ENCODE results near the gene ZNF785. TPM values are rescaled to one million over a fixed set of nuclear protein-coding genes. Genes with fewer than 3 reads are reported as not detected.

The ZNF785 gene
- total and polyA plus RNA-seq, 2 donors (not counting 3 experiments of a cell fraction or from before 2014, with no cell fraction given): 7.8 to 21.9 TPM

- Histone ChIP-seq H4K20me1 (replicated peaks; ENCODE audit: control insufficient read depth, extremely low read depth, insufficient read depth, low read length) (no peaks in the 10 kb centered on the region), H3K27me3 (ENCODE audit: control insufficient read depth in 2 of 2, insufficient read depth in 2 of 2, low read length in 2 of 2) (no peaks in the 10 kb centered on the region), H3K4me3 (replicated peaks in 1 of 3; ENCODE audit: insufficient read depth in 1 of 3, low read depth in 1 of 3, low read length in 3 of 3) (no peak overlapping the region), H2AFZ (ENCODE audit: low read depth, low read length) (no peak overlapping the region), H3K4me2 (ENCODE audit: insufficient read depth, low read length) (no peak overlapping the region), H3K4me1 (ENCODE audit: control insufficient read depth, extremely low read depth, insufficient read depth, low read length) (peaks cover 11% of the 10 kb centered on the region), H3K9ac (replicated peaks; ENCODE audit: extremely low read depth, insufficient read depth, low read length) (no peak overlapping the region), H3K9me3 (replicated peaks; ENCODE audit: control insufficient read depth, insufficient read depth, low read length) (no peaks in the 10 kb centered on the region), H3K36me3 (ENCODE audit: control insufficient read depth in 2 of 2, extremely low read depth in 1 of 2, insufficient read depth in 2 of 2, low read length in 2 of 2) (no peaks in the 10 kb centered on the region), H3K79me2 (ENCODE audit: control insufficient read depth, insufficient read depth, low read length) (no peaks in the 10 kb centered on the region), H3K9me1 (replicated peaks; ENCODE audit: control insufficient read depth, extremely low read depth, insufficient read depth, low read length) (no peaks in the 10 kb centered on the region), H3K27ac (ENCODE audit: insufficient read depth, low read depth, low read length) (no peak overlapping the region)
- DNase-seq (ENCODE audit: low read depth, low spot score): no peak
- ChIA-PET POLR2A (interaction anchor here (0.8 kb wide), 1 partner anchor 64 kb away, joined by 3 read pairs; the partner anchor contains the start of gene ZNF689), CTCF (interaction anchor here (0.6 to 1.4 kb wide), 2 partner anchors 12 to 109 kb away, joined by 3 to 6 read pairs; partner anchors contain the start of gene ZNF764)
- intact Hi-C loops (cut with micrococcal nuclease) (no loop called here), dilution Hi-C loops (cut with MboI; ENCODE audit: extremely low pct_ligation_motif_present, low sequenced_read_pairs) (no loop called here)
- TF ChIP-seq EZH2 (IDR thresholded peaks at IDR 0.05; ENCODE audit: borderline replicate concordance, low read depth, low read length, severe bottlenecking) (no peak), POLR2A (IDR thresholded peaks at IDR 0.05; ENCODE audit: low read depth, low read length) (no peak), CTCF (IDR thresholded peaks at IDR 0.05; ENCODE audit: extremely low read depth in 1 of 2, insufficient read depth in 1 of 2, low read depth in 1 of 2, low read length in 2 of 2) (no peak), MAX (IDR thresholded peaks at IDR 0.05; ENCODE audit: insufficient read depth, insufficient read length) (no peak), JUN (IDR thresholded peaks at IDR 0.05; ENCODE audit: borderline replicate concordance, insufficient read depth, insufficient read length, low read depth) (no peak), POLR2AphosphoS5 (IDR thresholded peaks at IDR 0.05; ENCODE audit: insufficient read depth, low read depth, low read length) (no peak)
- BruUV-seq (replicated peaks): no TSS peak
- no peak for FAIRE-seq
These were observed 39.4 kb downstream of the ZNF785 start for GRCh38 chr16:30546115-30546514.
